Measurements from ENCODE around the gene GRIN2A.

Gene GRIN2A

GRCh38 chr16:9780831-9781230, 401.4 kb downstream of the GRIN2A start:
- TF ChIP-seq CTCF (IDR thresholded peaks at IDR 0.05; ENCODE audit: low read depth, low read length, missing control alignments), result no peak
- no peak overlapping the region for H3K4me3 ChIP-seq (replicated peaks; ENCODE audit: low read depth, low read length)
- no peak for DNase-seq (ENCODE audit: extremely low read depth, low read depth)

GRCh38 chr16:9778849-9779248, 403.4 kb downstream of the GRIN2A start:
- no peak overlapping the region for H3K4me3 ChIP-seq (replicated peaks; ENCODE audit: low read depth, low read length)
- no peak for DNase-seq (ENCODE audit: extremely low read depth, low read depth)
- TF ChIP-seq CTCF (IDR thresholded peaks at IDR 0.05; ENCODE audit: low read depth, low read length, missing control alignments), result no peak

- H3K4me3 ChIP-seq (replicated peaks; ENCODE audit: low read depth, low read length), result no peak overlapping the region
- TF ChIP-seq CTCF (IDR thresholded peaks at IDR 0.05; ENCODE audit: low read depth, low read length, missing control alignments), result no peak
- no peak for DNase-seq (ENCODE audit: extremely low read depth, low read depth)
Measured at GRCh38 chr16:9775998-9776397, 406.2 kb downstream of the GRIN2A start.

GRCh38 chr16:9773289-9773688, 408.9 kb downstream of the GRIN2A start:
- no peak for TF ChIP-seq CTCF (IDR thresholded peaks at IDR 0.05; ENCODE audit: low read depth, low read length, missing control alignments)
- no peak overlapping the region for H3K4me3 ChIP-seq (replicated peaks; ENCODE audit: low read depth, low read length)
- DNase-seq (ENCODE audit: extremely low read depth, low read depth), result no peak

GRCh38 chr16:9772526-9773225, 409.6 kb downstream of the GRIN2A start:
- H3K4me3 ChIP-seq (replicated peaks; ENCODE audit: low read depth, low read length), result no peak overlapping the region
- no peak for TF ChIP-seq CTCF (IDR thresholded peaks at IDR 0.05; ENCODE audit: low read depth, low read length, missing control alignments)
- no peak for DNase-seq (ENCODE audit: extremely low read depth, low read depth)

- TF ChIP-seq CTCF (IDR thresholded peaks at IDR 0.05; ENCODE audit: low read depth, low read length, missing control alignments), result no peak
- no peak for DNase-seq (ENCODE audit: extremely low read depth, low read depth)
- no peak overlapping the region for H3K4me3 ChIP-seq (replicated peaks; ENCODE audit: low read depth, low read length)
Measured at GRCh38 chr16:9766891-9767290, 415.3 kb downstream of the GRIN2A start.

- TF ChIP-seq CTCF (IDR thresholded peaks at IDR 0.05; ENCODE audit: low read depth, low read length, missing control alignments), result no peak
- H3K4me3 ChIP-seq (replicated peaks; ENCODE audit: low read depth, low read length), result no peak overlapping the region
- DNase-seq (ENCODE audit: extremely low read depth, low read depth), result no peak
Measured at GRCh38 chr16:9763505-9763904, 418.7 kb downstream of the GRIN2A start.
